GM12892 (cell line): Measurements from ENCODE around the gene PLSCR5.

ENCODE experiments used
- POLR2A ChIP-seq: IDR thresholded peaks from 2 replicates; pipeline ENCODE4 v1.6.1; 2011; ENCODE audit warnings: low read depth, low read length, control low read depth
- POLR2AphosphoS5 ChIP-seq: IDR thresholded peaks from 2 replicates; pipeline ENCODE4 v1.6.1; 2011; ENCODE audit warnings: low read depth, low read length, control low read depth

GRCh38 chr3:146543461-146544001 is 61.6 kb downstream of the PLSCR5 start:
- TF ChIP-seq POLR2AphosphoS5 = no peak
- no peak for TF ChIP-seq POLR2A
